GM18505 (cell line): ENCODE data around the gene STAC2.

ENCODE experiments used
- ATAC-seq: cut with Tn5 transposase; IDR thresholded peaks from one replicate; pipeline ENCODE4 v1.9.1; 2021; ENCODE audit not compliant: unreplicated experiment
- POLR2A ChIP-seq: IDR thresholded peaks from 4 replicates; pipeline ENCODE4 v1.6.1; 2011; ENCODE audit warnings: borderline replicate concordance; ENCODE audit not compliant: insufficient read depth, insufficient read length; ENCODE audit errors: extremely low read depth

Gene STAC2

GRCh38 chr17:39165178-39165840 is 60.4 kb downstream of the STAC2 start:
- no peak for ATAC-seq
- TF ChIP-seq POLR2A: no peak

GRCh38 chr17:39164675-39165143 is 61.0 kb downstream of the STAC2 start:
- TF ChIP-seq POLR2A: no peak
- peak; percentile 58 for ATAC-seq

- TF ChIP-seq POLR2A: no peak
- ATAC-seq: no peak
These were observed 63.8 kb downstream of the STAC2 start for GRCh38 chr17:39161962-39162361.
